Posterior cingulate gyrus (tissue), 11 donors: ENCODE results near the gene MXD4.
"Not testable (repeated sequence)": the region's sequence is repeated elsewhere in the genome, so short reads cannot be mapped to it uniquely, and the experiment has no call there.

Experiments used
- DNase-seq, 10 donors: peaks; one replicate each; pipeline versions ENCODE4 v3.0.0 to v3.0.0-alpha.2; 2020 to 2021; ENCODE audit warnings: mixed read lengths in 3 of 10
- intact Hi-C: fragments of 100-400 bp; cut with DNase I; formaldehyde crosslinking; loops from one replicate; pipeline ENCODE4 v1.15.1; 2023

Gene MXD4

GRCh38 chr4:2241410-2242353 lies 20.2 kb downstream of the MXD4 start, which contains the start of the genes HAUS3 and POLN:
Gene HAUS3 (minus strand): TSS chr4:2242121. CDS start chr4:2240946, 1,175 bp downstream.
Gene POLN (minus strand): TSS chr4:2242121. CDS start chr4:2229231, 12,890 bp downstream.
- peak; percentile 96 to 100 (median 98) for DNase-seq
- intact Hi-C loops, result loop anchor here (2.0 to 5.0 kb wide), 3 partner anchors 176 to 295 kb away; partner anchors contain the start of genes CFAP99, FAM193A, RNF4 and ZFYVE28

DNA sequence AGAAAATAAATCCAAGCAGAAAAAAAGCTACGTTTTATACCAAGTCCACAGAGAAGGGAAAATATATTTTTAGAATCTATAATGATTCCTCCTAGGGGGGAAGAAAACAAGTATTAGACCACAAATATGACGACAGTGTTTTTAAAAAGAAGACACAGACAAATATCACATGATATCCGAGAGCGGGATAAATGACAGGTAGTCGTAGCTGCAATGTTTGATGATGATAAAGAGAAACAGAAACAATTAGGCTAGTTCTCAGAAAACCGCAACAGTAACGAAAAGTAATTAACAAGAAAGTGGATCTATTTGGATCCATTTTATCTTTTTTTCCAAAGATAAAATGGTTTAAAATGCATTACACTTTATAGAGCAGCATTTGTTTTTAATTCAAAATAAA lies 20.9 kb downstream of the MXD4 start:
- intact Hi-C loops, result loop anchor here (5.0 kb wide), 2 partner anchors 176 to 226 kb away; partner anchors contain the start of genes CFAP99, RNF4 and ZFYVE28

DNA sequence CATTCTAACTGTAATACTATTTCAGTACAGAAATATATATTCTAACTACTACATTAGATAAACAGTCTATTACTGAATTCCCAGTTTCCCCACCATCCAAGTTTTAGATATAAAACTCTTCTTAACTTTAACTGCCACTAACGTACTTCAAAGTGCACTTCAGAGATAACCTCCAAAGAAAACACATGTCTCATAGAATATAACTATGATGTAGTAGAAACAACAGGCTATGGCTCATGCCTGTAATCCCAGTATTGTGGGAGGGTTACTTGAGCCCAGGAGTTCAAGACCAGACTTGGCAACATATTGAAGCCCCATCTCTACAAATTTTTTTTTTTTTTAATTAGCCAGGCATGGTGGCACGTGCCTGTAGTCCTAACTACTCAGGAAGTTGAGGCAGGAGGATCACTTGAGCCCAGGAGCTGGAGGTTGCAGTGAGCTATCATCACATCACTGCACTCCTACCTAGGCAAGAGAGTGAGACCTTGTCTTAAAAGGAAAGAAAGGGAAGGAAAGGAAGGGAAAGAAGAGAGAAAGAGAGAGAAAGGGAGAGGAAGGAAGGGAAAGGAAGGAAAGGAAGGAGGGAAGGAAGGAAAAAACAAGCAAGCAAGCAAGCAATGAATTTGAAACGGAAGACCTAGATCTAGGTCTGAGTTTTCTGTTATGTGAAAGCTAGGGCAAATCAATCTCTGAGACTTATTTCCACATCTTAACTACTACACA lies 24.8 kb downstream of the MXD4 start:
- intact Hi-C loops, result no loop called here
- DNase-seq, result no peak

More for the DNA sequence above, 20.9 kb downstream of the MXD4 start:
- DNase-seq, result no peak

DNA sequence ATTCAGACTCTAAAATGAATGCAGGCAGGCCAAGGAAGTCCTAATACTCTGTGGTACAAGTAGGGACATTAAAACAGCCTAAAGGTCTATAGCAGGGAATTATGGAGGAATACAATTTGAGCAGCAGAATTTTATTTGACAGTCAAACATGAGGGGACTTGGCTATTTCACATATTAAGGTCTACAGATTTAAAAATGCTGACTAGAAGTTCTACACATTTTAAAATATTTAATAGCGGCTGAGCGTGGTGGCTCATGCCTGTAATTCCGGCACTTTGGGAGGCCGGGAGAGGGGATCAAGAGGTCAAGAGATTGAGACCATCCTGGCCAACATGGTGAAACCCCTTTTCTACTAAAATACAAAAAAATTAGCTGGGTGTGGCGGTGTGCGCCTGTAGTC lies 30.8 kb downstream of the MXD4 start:
- no peak for DNase-seq
- intact Hi-C loops, result no loop called here

DNA sequence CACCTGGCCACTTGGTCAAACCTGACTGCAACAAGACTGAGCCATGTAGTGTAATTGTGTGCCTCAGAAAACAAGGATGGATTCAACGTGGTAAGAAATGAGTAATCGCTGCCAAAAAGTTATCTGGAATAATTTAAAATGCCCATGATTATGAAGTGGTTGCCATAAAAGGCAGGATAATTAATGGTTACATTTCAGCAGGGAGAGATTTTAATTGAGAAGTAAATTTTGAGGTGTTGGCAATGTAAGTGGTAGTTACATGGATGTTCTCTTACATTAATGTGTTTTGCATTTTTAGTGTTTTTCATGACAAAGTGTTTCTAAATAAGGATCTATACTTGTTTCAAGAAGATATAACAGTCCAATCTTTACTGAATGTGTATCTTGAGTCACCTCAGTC lies 35.6 kb downstream of the MXD4 start:
- no peak for DNase-seq
- intact Hi-C loops, result no loop called here

DNA sequence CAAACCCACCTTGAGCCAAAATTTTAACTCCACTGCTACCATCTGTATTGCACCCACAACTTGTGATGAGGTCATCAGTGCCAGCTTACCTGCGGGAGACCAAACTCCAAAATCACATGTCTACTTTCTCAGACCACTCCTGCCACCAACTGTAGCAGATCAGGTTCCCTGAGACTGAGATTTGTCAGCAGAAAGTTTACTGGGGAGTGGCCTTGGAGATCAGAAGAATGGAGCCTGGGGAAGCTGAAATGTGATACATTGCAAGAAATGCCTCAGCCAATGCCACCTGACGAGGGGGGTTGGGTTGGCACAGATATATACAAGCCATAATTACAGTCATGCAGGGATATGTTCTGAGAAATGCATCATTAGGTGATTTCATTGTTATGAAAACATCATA lies 39.1 kb downstream of the MXD4 start:
- intact Hi-C loops, result no loop called here
- no peak for DNase-seq

DNA sequence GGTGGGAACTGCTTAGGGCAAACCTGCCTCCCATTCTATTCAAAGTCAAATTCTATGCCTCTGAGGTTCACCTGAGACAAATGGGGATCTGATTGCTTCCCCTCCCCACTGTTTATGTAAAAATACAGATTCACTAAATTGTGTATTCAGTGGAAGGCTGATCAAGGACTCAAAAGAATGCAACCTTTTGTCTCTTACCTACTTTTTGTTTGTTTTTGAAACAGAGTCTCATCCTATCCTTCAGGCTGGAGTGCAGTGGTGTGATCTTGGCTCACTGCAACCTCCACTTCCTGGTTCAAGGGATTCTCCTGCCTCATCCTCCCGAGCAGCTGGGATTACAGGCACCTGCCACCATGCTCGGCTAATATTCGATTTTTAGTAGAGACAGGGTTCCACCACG lies 40.5 kb downstream of the MXD4 start:
- intact Hi-C loops, result loop anchor here (2.0 kb wide), 1 partner anchor 241 kb away; no protein-coding TSS in a partner anchor
- not testable (repeated sequence) for DNase-seq

- intact Hi-C loops, result loop anchor here (2.0 kb wide), 1 partner anchor 243 kb away; no protein-coding TSS in a partner anchor
- peak; percentile 44 to 95 (median 72) for DNase-seq
These were observed 41.8 kb downstream of the MXD4 start for GRCh38 chr4:2220016-2220630.

- DNase-seq, result no peak
- intact Hi-C loops, result no loop called here
These were observed 42.6 kb downstream of the MXD4 start for GRCh38 chr4:2219233-2219760.

DNA sequence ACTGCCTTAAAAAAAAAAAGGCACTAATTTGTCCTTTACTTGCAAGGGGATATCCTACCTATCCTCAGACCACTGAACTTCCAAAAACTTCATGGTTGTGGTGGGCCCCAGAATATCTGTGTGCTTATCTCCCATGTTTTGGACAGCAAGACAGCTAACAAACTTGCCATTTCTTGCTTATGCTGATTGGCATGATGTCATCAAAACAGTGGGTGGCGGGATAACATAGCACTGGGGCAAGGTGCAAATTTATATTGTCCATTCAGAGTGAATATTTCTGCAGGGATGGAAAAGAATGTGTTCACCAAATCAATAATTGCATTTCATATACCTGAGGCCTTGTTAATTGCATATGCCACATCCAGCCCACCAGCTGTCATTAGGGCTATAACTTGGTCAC lies 43.5 kb downstream of the MXD4 start:
- intact Hi-C loops, result no loop called here
- no peak for DNase-seq

DNA sequence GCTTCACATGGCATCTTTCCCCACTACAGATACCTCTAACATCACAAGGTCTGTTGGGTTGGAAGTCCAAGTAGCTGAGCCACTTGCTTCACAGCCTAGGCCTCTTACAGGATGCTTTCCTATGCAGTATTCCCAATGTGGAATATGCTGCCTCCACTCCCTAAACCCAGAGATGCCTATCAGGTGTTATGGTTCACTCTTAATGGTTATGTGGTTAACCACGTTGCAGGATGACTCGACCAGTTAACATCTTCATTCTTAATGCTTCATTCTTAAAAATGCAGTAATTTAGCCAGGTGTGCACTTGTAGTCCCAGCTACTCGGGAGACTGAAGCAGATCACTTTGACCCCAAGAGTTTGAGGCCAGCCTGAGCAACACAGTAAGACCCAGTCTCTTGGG lies 44.2 kb downstream of the MXD4 start:
- intact Hi-C loops, result no loop called here
- no peak for DNase-seq

- no peak for DNase-seq
- intact Hi-C loops, result no loop called here
These were observed 49.1 kb downstream of the MXD4 start for GRCh38 chr4:2212831-2213230.

DNA sequence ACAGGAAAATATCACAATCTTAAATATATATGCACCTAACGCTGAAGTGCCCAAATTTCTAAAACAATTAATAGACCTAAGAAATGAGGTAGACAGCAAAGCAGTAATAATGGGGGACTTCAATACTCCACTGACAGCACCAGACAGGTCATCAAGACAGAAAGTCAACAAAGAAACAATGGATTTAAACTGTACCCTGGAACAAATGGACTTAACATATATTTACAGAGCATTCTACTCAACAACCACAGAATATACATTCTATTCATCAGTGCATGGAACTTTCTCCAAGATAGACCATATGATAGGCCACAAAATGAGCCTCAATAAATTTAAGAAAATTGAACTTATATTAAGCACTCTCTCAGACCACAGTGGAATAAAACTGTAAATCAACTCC lies 59.1 kb downstream of the MXD4 start:
- DNase-seq, intact Hi-C loops: not testable (repeated sequence)
